Stimulated activated CD8-positive, alpha-beta memory T cell treated with anti-CD3 and anti-CD28 coated beads, Interleukin-15, amount 100 ng/mL, for 48 hours (primary cell): ENCODE data around the gene IL5.
"Not testable (repeated sequence)": the region's sequence is repeated elsewhere in the genome, so short reads cannot be mapped to it uniquely, and the experiment has no call there.

Experiments used
- DNase-seq, 2 donors: peaks; one replicate each; pipeline ENCODE4 v3.0.0-alpha.2; 2020; ENCODE audit warnings: low read depth in 2 of 2

IL5 gene

DNA sequence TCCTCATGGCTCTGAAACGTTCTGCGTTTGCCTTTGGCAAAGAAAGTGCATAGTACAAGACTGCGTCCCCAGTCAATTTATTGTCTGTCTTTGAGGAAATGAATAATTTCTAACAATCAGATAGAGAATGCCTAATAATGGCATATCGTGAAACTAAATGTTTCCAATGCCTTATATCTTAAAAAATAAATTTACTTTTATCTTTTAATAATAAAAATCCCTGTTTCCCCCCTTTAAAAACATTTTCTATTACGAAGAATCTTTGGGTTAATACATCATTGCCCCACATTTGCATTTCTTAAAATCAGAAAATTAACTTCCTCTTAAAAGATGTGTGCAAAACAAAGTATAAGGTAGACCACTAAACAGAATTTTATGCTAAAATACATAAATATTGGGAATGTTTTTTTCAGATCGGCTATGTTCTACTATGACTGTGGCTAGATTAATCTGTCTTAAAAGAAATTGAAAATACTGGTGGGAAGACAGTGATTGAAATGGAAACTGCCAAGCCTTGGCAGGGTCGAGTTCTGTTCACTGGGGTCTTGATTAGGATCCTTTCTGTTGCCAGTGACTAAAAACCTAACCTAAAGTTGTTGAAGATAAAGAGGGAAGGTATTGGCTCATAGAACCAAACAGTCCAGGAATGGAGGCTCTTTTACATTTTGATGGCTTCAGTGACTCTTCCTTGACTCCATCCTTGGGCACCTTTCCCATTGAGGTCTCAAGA is at the start of gene IL5:
Gene IL5 (minus strand): TSS at position 51 of the 730 bp plus-strand sequence. CDS start 44 bp downstream, at position 7.
- no peak for DNase-seq

DNA sequence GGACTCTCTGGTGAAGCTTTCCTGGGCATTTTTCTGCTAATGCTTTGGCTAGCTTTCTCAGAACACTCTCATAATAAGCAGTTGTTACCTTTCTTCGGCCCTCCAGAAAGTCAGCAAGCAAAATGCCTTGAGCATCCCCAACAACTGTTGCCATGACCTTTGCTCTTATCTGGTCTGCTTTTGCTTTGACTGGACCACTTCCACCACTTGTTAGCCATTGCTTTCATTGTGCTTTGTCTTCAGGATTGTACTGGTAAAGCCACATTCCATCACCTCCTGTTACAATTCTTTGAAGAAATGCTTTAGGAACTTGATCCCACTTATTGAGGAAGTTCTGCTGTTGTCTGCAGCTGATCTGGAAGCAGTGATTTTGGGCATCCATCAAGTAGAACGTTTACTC is 49.2 kb upstream of the IL5 start:
- DNase-seq, result no peak

DNA sequence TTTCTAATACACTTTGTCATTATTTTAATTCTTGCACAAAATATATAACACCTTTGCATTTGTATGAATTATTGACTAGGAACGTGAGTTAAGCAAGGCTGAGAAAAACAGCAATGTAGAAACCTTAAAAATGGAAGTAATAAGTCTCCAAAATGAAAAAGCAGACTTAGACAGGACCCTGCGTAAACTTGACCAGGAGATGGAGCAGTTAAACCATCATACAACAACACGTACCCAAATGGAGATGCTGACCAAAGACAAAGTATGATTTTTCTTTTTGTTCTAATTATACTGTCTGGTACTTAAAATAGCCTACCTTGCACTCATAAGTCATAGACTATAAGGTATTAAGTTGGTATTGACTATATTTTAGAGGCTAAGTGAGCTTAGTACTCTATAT is 47.8 kb upstream of the IL5 start:
- DNase-seq, result no peak

GRCh38 chr5:132589467-132589866 is 46.1 kb upstream of the IL5 start:
- DNase-seq, result no peak

DNA sequence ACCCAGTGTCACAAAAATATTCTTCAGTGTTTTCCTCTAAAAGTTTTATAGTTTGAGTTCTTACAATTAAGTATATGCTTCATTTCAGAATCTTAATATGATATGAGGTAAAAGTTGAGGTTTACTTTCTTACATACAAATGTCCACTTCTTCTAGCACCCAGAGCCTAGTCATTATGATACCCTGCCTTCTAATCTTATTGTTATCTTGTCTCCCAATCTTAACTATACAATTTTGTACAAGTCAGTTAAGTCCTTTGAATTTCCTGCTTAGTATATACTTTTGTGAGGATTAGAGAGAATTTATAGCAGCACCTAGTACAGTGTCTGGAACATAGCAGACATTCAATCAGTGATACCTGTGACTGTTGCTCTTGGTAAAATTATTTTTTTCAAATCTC is 42.7 kb upstream of the IL5 start:
- DNase-seq, result no peak

DNA sequence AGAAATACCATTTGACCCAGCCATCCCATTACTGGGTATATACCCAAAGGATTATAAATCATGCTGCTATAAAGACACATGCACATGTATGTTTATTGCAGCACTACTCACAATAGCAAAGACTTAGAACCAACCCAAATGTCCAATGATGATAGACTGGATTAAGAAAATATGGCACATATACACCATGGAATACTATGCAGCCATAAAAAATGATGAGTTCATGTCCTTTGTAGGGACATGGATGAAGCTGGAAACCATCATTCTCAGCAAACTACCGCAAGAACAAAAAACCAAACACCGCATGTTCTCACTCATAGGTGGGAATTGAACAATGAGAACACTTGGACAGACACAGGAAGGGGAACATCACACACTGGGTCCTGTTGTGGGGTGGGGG is 41.2 kb upstream of the IL5 start:
- not testable (repeated sequence) for DNase-seq

DNA sequence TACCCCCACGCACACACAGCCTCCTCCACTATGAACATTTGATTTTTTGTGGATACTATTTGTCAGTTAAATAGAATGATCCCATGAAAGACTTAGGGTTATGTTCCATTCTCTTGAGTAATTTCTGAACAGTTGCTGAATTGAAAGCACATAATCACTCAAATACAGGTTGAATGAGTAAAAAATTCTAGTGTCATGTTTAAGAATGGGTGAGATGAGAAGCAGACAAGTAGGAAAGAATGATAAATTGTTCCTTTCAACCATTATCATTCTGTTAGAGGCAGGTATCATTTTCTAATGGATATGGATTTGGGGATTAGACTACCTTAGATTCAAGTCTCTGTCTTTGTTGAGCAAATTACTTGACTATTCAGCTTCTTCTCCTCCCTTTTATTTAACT is 32.8 kb upstream of the IL5 start:
- no peak for DNase-seq

- DNase-seq, result no peak
Measured at GRCh38 chr5:132566657-132567056, 23.3 kb upstream of the IL5 start.

DNA sequence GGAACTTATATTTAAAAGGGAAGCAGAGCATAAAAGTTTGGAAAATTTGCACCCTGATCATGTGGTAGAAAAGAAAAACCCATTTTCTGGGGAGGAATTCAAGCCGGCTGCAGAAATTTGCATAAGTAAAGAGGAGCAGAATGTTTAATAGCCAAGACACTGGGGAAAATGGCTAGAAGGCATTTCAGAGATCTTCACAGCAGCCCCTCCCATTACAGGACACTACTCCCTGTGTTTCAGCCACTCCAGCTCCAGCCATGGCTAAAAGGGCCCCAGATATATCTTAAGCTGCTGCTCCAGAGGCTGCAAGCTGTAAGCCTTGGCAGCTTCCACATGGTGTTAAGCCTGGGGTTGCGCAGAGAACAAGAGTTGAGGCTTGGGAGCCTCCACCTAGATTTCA is 21.2 kb upstream of the IL5 start:
- DNase-seq, result not testable (repeated sequence)

DNA sequence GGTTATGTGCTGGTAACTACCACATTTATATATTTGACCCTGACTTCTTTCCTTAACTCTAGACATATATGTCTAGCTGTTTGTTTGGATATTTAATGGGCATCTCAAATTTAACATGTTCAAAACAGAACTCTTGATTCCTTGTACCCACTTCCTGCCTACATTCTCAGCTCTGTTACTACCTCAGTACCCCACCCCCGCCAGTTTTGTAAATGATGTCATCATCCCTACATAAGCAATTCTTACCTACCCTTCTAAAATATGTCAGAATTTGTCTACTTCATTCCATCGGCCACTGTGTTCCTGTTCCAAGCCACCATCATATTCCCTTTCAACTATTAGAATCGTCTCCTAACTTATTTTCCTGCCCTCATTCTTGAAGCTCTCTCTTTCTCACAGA is 18.3 kb upstream of the IL5 start:
- no peak for DNase-seq

GRCh38 chr5:132559383-132560060 is 16.2 kb upstream of the IL5 start:
- no peak for DNase-seq

DNA sequence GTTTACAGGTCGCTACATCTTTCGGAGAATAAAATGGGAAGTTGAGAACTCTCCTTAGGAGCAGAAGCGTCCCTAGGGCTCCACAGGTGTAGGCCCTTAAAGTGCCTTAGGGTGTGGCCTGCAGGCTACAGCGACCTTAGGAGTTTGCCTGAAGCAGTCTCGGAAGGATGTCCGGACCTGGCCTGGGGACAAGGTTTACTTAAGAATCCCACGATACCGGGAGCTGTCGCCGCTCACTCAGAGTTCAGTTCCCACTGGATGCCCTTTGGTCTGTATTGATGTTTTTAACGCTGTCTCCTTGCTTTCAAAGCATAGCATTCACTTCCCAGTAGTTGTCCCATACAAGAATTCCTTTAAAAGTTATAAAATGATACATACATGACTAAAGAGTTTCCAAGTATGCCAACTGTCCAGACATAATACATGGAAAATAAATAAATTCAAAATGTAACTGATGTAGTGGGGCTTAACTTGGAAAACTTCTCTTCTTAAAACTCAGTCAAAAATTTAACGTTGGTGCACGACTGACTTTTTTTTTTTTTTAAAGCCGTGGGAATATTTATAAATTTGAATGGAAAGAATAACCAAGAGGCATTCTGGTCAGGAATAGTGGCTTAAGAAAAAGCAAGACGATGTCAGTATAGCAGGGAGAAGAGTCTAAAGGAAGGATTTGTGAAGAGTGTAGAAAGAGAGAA is 14.3 kb upstream of the IL5 start:
- DNase-seq, result peak; percentile 21 to 24

GRCh38 chr5:132556763-132557477 is 13.6 kb upstream of the IL5 start, which contains the start of gene RAD50:
Gene RAD50 (plus strand): TSS chr5:132556977. CDS start chr5:132557325, 348 bp downstream.
- DNase-seq, result peak; percentile 92 to 94

DNA sequence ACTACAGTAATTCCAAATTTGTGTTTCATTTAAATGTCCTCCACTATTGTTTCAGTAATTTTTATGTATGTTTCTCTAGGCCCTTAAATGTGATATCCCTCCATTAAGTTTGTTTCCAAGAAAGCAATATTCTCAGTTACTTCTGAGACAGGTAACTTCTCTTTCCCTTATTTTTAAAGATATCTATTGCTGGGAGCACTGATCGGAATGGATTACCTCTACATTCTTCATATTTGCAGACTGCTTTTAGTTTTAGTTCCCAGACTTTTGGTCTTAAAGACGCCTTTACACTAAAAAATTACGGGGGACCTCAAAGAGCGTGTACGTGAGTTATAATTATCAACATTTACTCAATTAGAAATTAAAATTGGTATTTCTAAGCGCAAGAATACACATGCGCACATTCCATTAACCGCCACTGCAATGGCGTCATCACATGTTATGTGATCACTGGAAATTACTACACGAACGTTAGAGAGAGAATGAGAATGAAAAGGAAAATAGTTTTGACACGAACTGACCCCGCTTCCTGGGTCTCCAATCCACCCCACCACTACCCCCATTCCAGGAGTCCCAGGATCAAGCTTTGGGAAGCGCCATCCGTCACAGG is 12.9 kb upstream of the IL5 start:
- no peak for DNase-seq

DNA sequence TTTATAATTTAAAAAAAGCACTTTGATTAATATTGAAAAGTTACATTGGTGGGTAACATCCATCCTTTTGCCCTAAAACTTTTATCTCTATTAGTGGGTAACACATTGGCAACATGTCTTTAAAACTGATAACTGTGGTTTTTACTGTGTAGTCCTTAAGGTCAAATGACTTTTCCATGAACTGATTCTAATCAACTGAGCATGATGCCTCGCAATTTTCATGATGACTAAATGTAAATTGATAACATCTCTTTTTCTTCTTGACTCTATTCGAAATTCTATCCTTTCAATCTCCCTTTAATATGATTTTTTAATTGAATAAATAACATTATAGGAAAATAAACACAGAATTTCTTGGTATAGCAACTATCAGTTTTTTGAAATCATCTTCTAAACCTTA is 6.3 kb upstream of the IL5 start:
- DNase-seq, result no peak

DNA sequence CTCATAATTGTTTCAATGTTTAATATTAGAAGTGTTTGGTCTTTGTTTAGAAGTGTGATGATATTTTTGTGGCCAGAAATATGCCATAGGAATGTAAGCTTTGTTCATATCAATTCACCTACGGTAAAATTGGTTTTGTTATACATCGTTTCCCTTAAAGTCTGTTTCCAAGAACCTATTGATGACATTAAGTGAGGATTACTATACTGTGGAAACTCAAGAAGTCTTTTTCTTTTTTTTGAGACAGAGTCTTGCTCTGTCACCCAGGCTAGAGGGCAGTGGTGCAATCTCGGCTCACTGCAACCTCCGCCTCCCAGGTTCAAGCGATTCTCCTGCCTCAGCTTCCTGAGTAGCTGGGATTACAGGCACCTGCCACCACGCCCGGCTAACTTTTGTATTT is 5.5 kb upstream of the IL5 start:
- not testable (repeated sequence) for DNase-seq

DNA sequence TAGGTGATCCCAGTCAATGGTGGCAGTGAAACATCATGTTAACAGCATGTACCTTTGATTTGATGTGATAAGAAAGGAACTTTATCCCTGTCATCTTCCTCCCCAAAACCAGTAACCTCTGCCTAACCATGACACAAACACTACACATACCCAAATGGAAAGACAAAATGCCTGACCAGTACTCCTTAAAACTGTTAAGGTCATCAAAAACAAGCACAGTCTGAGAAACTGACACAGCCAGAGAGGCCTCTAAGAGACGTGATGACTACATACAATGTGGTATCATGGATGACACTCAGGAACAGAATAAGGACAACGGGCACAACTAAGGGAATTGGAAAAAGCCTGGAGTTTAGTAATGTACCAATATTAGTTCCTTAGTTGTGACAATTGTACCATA is 3.9 kb upstream of the IL5 start:
- no peak for DNase-seq

GRCh38 chr5:132546108-132546507 is 2.8 kb upstream of the IL5 start:
- DNase-seq, result peak in 1 of 2 donors; percentile 60

GRCh38 chr5:132540764-132541163 is 2.6 kb downstream of the IL5 start:
- DNase-seq, result no peak

DNA sequence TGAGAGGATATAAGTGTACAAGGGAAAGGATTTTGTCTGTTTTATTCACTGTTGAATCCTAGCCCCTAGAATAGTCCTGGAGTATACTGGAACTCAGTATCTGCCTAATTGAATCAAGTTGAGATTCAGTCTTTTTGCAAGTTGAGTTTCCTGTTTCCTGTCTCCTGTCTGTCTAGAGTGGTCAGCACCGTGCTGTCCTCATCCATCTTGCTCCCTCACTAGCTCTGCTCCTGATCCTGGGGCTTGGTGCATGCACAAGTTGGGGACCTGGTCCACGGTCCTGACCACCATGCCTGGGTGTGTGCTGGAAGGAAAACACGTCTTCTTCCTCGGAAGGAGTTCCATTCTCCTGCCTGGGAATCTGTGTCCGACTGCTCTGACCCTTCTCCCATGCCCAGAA is 3.2 kb downstream of the IL5 start:
- no peak for DNase-seq

- DNase-seq, result no peak
Measured at GRCh38 chr5:132539716-132540115, 3.6 kb downstream of the IL5 start.

- no peak for DNase-seq
Measured at GRCh38 chr5:132530946-132531345, 12.4 kb downstream of the IL5 start.
